Measurements from ENCODE around the gene RXFP4.

DNA sequence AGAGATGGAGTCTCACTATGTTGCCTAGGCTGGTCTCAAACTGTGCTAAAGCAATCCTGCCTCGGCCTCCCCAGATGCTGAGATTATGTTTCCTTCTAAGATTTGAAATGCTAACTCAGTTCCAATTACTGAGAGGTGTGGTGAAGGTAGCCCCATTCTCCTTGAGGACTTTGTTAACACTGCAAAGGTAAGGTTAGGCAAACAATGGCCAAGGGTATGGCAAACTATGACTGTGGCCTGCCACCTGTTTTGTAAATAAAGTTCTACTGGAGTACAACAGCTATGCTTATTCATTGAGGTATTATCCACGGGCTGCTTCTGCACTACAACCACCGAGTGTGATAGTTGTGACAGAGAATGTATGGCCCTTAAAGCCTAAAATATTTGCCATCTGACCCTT, 20.7 kb upstream of the RXFP4 start:
- TF ChIP-seq POLR2A (IDR thresholded peaks at IDR 0.05; ENCODE audit: low read depth) (no peak), EP300 (IDR thresholded peaks at IDR 0.05) (no peak)
